ENCODE measurements around the gene CELF6. TPM values are rescaled to one million over a fixed set of nuclear protein-coding genes. Genes with fewer than 3 reads are reported as not detected.

CELF6 gene
- total and polyA plus RNA-seq, 2 experiments from 2014 or later, result 0.14 TPM; not detected in 1

- TF ChIP-seq ETS1 (IDR thresholded peaks at IDR 0.05), result no peak
- no peak for TF ChIP-seq STAT1 (IDR thresholded peaks at IDR 0.05; ENCODE audit: unreplicated experiment)
- TF ChIP-seq POLR2AphosphoS5 (IDR thresholded peaks at IDR 0.05; ENCODE audit: low read depth), result no peak
- TF ChIP-seq CREB1 (CRISPR knock-in tag; IDR thresholded peaks at IDR 0.05; ENCODE audit: low read depth), result no peak
- TF ChIP-seq ZNF114 (CRISPR knock-in tag; IDR thresholded peaks at IDR 0.05), result no peak
Observed at GRCh38 chr15:72344602-72345001, 24.6 kb upstream of the CELF6 start (continued).

GRCh38 chr15:72342385-72342784 is 22.4 kb upstream of the CELF6 start:
- TF ChIP-seq EZH2 (IDR thresholded peaks at IDR 0.05; ENCODE audit: low read depth, unreplicated experiment) (no peak), ZNF462 (CRISPR knock-in tag; IDR thresholded peaks at IDR 0.05) (no peak), ZNF331 (CRISPR knock-in tag; IDR thresholded peaks at IDR 0.05; ENCODE audit: low read depth) (no peak), ZNF114 (CRISPR knock-in tag; IDR thresholded peaks at IDR 0.05) (no peak)
- TF ChIP-seq, protein P1, sequence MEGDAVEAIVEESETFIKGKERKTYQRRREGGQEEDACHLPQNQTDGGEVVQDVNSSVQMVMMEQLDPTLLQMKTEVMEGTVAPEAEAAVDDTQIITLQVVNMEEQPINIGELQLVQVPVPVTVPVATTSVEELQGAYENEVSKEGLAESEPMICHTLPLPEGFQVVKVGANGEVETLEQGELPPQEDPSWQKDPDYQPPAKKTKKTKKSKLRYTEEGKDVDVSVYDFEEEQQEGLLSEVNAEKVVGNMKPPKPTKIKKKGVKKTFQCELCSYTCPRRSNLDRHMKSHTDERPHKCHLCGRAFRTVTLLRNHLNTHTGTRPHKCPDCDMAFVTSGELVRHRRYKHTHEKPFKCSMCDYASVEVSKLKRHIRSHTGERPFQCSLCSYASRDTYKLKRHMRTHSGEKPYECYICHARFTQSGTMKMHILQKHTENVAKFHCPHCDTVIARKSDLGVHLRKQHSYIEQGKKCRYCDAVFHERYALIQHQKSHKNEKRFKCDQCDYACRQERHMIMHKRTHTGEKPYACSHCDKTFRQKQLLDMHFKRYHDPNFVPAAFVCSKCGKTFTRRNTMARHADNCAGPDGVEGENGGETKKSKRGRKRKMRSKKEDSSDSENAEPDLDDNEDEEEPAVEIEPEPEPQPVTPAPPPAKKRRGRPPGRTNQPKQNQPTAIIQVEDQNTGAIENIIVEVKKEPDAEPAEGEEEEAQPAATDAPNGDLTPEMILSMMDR (conservative IDR thresholded peaks at IDR 0.05; ENCODE audit: low read depth in 2 of 2), result peak; percentile 77 to 83
- Mint-ChIP-seq H3K9me3 (no peaks in the 10 kb centered on the region), H3K27me3 (ENCODE audit: insufficient read depth, low read depth, poor library complexity) (peaks cover 4% of the 10 kb centered on the region), H3K36me3 (ENCODE audit: low read depth) (peaks cover 8% of the 10 kb centered on the region; the same call in 2 of the 3 replicates), H3K27ac (no peak overlapping the region), H3K4me1 (peaks cover 10% of the 10 kb centered on the region; the same call in 2 of the 3 replicates), H3K4me3 (no peak overlapping the region)
- ATAC-seq (peak; percentile 93), DNase-seq (ENCODE audit: low spot score) (peak; percentile 94)
- Histone ChIP-seq H3K36me3 (ENCODE audit: insufficient read depth) (no peaks in the 10 kb centered on the region; the same call in 1 of the 2 replicates), H3K27ac (ENCODE audit: low read depth) (no peak overlapping the region), H3K4me3 (no peak overlapping the region), H3F3A (replicated peaks; ENCODE audit: low read depth) (no peaks in the 10 kb centered on the region), H3K79me2 (replicated peaks; ENCODE audit: insufficient read depth) (no peaks in the 10 kb centered on the region), H3K4me2 (no peak overlapping the region), H4K20me1 (replicated peaks; ENCODE audit: insufficient read depth) (no peaks in the 10 kb centered on the region), H3K4me1 (ENCODE audit: insufficient read depth) (peaks cover 4% of the 10 kb centered on the region; the same call in 1 of the 2 replicates), H3K9me2 (ENCODE audit: insufficient read depth) (no peaks in the 10 kb centered on the region), H2AFZ (no peak overlapping the region), H3K27me3 (ENCODE audit: insufficient read depth) (no peaks in the 10 kb centered on the region)
